HEK293T (cell line): ENCODE results near the gene TBC1D1.
"Not testable (repeated sequence)": the region's sequence is repeated elsewhere in the genome, so short reads cannot be mapped to it uniquely, and the experiment has no call there.

Experiments
- ARNT ChIP-seq: fragments of 450-650 bp; IDR thresholded peaks from 2 replicates; pipeline ENCODE4 v1.6.1; 2017; ENCODE audit warnings: mild to moderate bottlenecking
- BHLHE40 ChIP-seq: fragments of 450-650 bp; IDR thresholded peaks from 2 replicates; pipeline ENCODE4 v1.6.1; 2016; ENCODE audit warnings: mild to moderate bottlenecking, moderate library complexity, borderline replicate concordance
- ELF4 ChIP-seq: fragments of 450-650 bp; IDR thresholded peaks from 2 replicates; pipeline ENCODE4 v1.6.1; 2017; ENCODE audit warnings: antibody characterized with exemption
- FOXA1 ChIP-seq: fragments of 450-650 bp; IDR thresholded peaks from 2 replicates; pipeline ENCODE4 v1.6.1; 2016; ENCODE audit warnings: mild to moderate bottlenecking
- FOXM1 ChIP-seq: fragments of 450-650 bp; IDR thresholded peaks from 2 replicates; pipeline ENCODE4 v1.6.1; 2017; ENCODE audit warnings: mild to moderate bottlenecking, borderline replicate concordance
- HDGF ChIP-seq: fragments of 450-650 bp; IDR thresholded peaks from 2 replicates; pipeline ENCODE4 v1.6.1; 2017; ENCODE audit warnings: antibody characterized with exemption, borderline replicate concordance
- LEF1 ChIP-seq: fragments of 450-650 bp; IDR thresholded peaks from 2 replicates; pipeline ENCODE4 v1.6.1; 2017; ENCODE audit warnings: mild to moderate bottlenecking, borderline replicate concordance
- PKNOX1 ChIP-seq: fragments of 450-650 bp; IDR thresholded peaks from 2 replicates; pipeline ENCODE4 v1.6.1; 2016
- SP1 ChIP-seq: fragments of 450-650 bp; IDR thresholded peaks from 2 replicates; pipeline ENCODE4 v1.6.1; 2017
- TARDBP ChIP-seq: fragments of 450-650 bp; IDR thresholded peaks from 2 replicates; pipeline ENCODE4 v1.6.1; 2016
- ZNF384 ChIP-seq: fragments of 450-650 bp; IDR thresholded peaks from 2 replicates; pipeline ENCODE4 v1.6.1; 2016

DNA sequence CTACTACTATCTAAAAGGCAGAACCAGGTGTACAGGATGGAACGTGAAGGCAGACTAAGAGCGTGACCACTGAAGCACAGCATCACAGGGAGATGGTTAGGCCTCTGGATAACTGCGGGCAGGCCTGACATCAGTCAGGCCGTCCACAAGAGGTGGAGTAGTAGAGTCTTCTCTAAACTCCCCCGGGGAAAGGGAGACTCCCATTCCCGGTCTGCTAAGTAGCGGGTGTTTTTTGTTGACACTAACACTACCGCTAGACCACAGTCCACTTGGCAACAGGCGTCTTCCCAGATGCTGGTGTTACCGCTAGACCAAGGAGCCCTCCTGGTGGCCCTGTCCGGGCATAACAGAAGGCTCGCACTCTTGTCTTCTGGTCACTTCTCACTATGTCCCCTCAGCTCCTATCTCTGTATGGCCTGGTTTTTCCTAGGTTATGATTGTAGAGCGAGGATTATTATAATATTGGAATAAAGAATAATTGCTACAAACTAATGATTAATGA is 84.5 kb downstream of the TBC1D1 start:
- TF ChIP-seq HDGF, TARDBP, SP1, LEF1, FOXM1, BHLHE40, ZNF384, ELF4, ARNT, FOXA1, PKNOX1: not testable (repeated sequence)
